NCI-H2196 (cell line): ENCODE data around the gene RADIL.

Experiments
- DNase-seq: peaks from one replicate; lab custom pipeline; 2025; ENCODE audit not compliant: unreplicated experiment; lab: John Stamatoyannopoulos, UW

The RADIL gene

DNA sequence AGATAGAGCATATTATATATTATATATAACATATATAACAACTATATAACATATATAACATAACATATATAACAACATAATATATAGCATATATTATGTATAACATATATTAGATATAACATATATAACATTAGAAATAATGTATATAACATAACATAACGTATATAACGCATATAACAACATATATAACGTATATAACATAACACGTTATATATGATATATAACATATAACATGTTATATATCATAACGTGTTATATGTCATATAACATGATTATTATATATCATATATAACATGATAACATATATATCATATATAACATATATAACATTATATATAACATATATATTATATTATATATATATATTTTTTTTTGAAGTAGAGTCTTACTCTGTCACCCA lies 104.4 kb downstream of the RADIL start:
- DNase-seq: no peak

DNA sequence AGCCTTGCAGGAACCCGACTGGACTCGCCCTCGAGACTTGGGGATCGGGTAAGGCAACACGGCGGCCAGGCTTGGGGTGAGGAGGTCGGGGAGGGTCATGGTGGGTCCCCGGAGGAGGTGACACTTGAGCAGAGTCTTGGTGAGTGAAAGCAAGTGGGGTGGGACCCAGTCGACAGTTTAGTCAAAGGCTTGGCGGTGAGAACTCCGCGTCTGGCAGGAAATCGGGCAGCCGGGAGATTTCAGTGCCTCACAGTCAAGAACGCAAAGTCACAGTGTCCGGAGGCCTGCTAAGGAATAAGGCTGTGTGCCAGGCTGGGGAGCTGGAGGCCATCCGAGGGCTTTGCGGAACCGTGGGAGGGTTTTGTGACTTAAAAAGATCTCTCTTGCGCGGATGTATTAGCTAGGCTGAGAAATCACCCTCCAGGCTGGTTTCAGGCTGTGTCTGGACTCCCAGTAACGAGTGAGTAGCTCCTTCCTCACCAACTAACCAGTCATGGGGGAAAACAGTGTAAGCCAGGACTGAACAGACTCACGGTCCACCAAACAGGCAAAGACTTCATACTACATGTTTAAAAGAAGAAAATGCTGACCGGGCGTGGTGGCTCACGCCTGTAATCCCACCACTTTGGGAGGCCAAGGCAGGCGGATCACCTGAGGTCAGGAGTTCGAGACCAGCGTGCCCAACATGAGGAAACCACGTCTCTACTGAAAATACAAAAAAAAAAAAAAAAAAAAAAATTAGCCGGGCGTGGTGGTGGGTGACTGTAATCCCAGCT lies 107.5 kb downstream of the RADIL start:
- peak; percentile 10 for DNase-seq

DNA sequence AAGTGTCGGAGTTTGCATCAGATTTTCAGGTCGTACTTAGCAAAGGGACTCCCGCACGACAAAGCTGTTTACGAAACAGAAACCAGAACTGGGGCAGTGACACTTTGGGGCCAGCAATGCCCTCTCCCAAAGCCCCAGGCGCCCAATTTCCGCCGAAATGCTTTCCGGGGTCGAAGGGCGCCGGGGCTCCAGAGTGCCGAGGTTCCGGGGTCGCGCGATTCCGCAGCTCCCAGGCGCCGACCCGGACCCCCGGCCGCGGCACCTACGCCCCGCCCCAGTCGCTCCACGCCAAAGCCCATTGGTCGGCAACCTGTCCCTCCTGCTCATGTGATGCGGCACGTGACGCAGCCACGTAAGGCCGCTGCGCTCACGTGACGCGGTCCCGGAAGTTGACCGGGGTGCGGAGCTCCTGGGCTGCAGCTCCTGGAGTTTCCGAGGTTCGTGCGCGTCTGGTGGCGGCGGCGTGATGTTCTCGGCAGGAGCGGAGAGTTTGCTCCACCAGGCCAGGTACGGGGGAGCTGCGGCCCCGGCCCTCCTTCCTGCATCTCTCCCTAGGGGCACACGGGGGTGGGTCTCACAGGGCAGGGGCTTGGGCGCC lies 108.2 kb downstream of the RADIL start, which contains the start of gene AP5Z1:
Gene AP5Z1 (plus strand): TSS at position 374 of the 598 bp plus-strand sequence. CDS start 93 bp downstream, at position 467.
- DNase-seq: peak; percentile 95

DNA sequence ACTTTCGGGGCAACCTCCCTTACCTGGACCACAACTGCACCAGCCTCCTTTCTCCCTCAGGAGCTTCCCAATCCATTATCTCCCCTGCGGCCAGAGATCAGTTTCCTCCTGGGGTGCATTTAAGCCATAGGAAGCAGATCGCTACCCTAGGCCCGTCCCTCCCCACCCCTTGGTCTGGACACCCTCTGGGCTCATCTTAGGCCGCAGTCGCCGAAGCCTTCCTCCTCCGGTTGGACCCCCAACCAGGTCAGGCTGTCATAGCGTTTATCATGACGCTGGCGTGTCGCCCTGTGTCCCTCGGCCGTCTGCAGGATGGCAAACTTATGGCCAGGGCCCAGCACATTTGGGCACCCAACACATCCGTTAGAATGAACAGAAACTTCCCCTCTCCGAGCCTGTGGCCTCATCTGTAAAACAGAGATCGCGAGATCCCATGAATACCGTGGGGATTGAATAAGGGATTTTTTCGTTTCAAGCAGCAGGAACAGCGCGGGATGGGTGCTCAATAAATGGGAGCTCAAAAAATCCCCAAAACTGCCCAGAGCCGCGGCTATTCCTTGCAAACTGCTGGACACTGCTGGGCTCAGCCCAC lies 108.8 kb downstream of the RADIL start:
- peak; percentile 52 for DNase-seq

DNA sequence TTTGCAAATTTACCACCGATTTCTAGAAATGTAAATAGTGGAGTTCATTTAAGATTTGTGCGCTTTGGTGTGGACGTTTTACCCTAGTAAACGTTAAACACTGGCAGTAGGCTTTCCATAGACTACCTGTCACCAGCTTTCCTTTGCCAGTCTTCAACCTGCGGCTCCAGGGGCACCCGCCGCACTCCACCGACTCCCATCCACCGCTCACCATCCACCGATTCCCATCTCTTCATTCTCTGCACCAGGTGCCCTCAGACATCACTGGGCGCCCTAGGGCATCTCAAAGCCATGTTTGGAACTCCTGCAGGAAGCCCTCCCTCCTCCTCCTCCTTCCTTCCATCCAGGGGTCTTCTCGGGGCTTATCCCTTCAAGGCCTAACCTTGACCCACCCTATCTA lies 109.5 kb downstream of the RADIL start:
- no peak for DNase-seq

DNA sequence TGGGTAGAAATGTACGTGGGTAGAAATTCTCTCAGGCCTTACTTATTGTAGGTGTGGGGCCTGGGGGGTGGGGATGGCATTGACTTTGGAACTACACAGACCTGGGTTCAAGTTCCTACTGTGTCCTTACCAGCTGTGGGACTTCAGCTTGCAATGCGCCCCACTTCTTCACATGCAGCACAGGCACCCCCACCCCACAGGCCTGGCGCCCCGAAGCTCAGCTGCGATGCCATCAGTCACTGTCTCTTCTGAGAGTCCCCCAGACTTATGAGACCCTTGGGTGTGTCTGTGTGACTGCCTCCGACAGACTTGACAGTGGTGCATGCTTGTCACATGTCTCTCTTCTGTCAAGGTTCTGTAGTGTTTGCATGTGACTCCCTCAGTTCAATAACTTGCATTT lies 111.2 kb downstream of the RADIL start:
- no peak for DNase-seq

DNA sequence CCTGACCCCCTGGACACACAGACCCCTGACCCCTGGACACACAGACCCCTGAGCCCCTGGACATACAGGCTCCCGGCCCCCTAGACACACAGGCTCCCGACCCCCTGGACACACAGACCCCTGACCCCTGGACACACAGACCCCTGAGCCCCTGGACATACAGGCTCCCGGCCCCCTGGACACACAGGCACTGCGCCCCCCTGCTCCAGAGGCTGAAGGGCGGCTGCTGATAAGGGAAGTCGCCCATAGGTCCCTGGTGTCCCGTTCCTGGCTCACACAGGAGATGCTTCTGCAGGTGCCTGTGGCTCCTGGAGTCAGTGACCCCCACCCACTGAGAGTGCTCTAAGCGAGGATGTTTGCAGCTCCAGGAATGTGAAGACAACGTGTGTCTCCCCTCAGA lies 111.8 kb downstream of the RADIL start:
- DNase-seq: no peak

DNA sequence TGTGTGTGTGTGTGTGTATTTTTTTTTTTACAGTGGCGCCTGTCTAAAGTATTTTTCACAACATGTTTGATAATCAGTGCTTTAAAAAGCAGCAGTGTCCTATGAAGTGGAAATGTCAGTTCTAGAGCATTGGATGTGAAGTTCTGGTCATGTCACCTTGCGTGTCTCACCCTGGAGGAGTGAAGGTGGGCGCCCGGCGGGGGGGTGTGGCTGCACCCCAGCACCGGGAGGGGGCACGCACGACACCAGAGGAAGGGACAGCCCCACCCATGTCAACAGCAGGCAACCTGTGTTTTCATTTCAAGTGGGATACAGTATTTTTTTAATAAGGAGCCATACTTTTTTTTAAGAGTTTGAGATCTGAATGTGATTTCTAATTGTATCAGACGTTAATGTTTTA lies 112.6 kb downstream of the RADIL start:
- no peak for DNase-seq

DNA sequence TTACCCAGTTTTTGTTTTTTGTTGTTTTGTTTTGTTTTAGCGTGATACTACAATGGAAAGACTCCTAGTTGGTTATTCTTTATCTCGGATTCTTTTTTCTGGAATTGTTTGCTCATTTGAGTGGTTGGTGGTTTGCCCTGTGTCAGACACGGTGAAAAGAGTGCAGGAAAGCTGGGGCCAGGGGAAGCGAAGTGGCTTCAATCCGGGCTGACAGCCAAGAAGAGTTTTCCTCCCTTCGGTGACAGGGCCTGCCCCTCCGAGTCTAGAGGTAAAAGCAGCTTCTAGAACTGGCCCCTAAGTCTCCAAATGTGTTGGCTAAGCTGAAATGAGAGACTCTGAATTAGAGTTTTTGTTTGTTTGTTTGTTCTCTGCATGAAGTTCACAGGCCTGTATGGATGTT lies 113.8 kb downstream of the RADIL start:
- DNase-seq: peak; percentile 27

DNA sequence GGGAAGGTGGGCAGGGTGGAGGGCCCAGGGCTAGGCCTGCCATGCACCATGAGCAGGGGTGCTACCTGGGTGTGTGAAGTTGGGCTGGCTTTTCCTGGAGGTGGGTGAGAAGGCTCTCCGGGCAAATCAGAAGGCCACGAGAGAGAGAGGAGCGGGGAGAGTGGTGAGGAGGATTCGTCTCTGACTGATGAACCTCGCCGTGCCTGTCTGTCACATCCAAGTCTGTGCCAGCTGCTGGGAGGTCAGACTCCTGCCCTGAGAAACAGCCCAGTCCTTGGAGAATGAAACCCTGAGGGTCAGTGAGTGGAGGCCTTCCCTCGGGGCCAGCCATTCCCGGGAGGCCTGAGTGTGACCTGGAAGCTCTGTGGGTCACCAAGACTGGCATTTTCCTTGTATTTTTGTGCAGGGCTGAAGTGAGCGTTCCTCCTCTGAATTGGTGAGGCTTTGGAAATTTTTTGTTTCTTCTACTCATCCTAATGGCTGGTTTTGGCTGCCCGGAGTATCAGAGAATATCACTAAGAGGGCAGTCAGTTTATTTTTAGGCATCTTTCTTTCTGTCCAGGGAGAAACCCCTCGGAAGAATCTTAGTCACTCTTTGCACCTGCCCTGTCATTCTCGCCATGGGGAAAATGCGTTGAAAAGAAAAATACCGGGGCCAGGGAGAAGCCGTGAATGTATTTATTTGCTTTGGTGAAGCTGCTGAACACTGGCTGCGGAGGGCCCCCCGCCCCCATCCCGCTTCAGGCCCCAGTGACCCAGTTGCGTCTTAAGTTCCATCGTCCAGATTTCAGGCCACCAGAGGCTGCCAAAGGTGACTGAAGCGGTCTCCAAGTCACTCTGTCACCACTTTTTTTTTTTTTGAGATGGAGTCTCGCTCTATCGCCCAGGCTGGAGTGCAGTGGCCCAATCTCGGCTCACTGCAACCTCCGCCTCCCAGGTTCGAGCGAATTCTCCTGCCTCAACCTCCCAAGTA lies 114.6 kb downstream of the RADIL start:
- no peak for DNase-seq

DNA sequence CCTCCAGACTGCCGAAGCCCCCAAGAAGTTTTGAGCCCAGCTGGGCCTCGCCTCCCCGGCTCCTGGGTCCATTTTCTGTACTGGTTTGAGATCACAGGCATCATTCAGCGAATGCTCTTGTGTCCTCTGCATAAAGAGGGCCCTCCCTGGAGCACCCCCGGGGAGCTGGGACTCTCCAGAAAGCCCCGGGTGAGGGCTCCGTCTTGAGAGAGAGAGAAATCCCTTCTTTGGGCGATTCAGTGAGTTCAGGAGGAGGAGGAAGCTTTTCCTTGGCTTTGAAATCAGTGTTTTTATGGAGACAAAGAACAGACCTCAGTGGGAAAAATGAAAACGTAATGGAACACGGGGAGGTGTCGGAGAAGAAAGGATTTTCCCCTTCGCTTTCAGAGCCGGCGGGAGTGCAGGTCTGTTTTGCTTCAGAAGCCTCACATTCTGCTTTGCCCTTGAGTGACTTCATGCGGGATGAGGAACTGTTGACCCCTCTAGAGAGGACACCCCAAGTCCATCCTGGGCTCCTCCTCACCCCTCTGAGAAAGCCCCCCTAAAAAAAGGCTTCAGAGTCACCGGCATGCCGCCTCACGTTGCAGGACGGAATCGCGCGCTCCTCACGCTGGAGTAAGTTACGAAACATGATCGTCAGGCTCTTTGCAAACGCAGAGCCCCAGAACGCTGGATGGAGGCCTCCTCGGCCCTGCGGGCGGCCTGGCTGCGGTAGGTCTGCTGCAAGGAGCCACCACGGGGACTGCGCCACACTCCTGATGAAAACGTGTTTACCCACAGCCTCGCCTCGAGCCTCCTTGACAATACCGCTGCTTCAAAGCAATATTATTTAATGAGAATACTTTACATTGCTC lies 116.6 kb downstream of the RADIL start:
- no peak for DNase-seq

DNA sequence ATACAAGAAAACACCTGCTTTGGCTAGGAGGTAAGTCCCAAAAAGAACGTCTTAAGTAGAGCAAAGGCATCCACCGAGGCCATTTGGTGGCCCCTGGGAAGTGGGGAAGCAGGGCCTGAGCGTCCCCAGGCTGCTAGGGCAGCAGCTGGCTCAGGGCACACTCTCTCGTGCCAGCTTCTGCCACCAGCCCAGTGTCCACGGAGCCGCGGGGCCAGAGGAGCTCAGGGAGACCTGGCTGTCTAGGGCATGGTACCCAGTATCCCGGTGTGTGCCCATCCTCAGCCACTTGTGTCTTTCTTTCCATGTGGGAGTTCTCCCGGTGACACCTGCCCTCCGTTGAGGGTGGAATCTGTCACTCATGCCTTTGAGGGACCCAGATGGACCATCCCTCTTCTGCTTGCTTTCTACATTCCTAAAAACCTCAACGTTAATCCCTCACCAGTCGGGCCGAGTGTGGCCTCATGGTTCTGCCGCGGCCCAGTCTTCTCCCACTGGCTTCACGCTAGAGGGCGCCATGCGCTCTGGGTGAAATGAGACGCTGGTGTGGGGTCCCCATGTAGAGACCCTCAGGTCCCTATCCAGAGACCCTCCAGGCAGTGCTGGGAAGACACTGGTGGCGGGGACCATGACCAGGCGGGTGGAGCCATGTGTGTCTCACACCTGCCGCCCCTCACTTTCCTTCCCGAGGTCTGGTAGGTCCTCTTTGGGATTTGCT lies 117.6 kb downstream of the RADIL start:
- DNase-seq: no peak

DNA sequence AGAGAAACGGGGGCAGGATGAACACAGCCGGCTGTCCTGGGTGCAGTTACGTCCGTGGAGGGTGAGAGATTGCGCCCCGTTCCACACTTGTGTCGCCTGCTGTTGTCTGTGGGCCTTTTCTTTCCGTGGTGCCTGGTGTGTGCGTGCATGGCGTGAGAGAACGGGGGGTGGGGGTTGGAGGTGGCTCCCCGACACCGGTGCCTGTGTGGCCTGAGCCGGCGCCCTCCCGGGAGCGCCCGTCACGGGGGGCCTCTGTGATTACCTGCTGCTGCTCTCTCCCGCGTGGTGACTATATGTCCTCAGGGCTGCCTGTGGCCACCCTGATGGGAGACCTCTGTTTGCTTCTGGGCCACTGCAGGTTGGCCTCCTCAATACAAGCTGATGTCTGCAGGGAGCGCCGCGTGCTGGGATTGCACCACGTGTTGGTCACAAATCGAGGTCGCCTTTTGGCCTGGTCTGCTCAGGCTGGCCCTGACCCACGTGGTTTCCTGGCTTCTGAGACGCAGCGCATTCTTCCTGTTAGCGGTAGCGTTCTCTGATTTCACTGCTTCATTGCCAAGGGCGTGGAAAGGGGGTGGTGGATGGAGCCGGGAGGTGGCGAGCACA lies 119.0 kb downstream of the RADIL start:
- no peak for DNase-seq

DNA sequence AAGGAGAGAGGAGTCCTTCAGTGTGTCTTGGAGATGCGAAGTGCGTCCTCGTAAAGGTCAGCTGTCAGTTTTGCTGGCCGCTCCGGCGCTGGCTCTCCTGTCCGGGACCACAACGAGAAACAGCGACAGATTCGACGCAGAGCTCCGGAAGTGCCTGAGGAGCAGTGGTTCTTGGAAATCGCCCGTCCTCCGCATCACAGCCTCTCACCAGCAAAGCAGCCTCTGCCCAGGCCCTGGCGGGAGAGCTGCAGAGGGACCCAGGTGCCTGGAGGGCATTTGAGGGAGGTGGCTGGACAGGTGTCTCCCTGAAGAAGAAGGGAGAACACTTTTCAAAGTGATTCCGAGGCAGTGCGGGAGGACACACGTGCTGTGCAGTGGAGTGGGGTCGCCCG lies 119.7 kb downstream of the RADIL start:
- no peak for DNase-seq

DNA sequence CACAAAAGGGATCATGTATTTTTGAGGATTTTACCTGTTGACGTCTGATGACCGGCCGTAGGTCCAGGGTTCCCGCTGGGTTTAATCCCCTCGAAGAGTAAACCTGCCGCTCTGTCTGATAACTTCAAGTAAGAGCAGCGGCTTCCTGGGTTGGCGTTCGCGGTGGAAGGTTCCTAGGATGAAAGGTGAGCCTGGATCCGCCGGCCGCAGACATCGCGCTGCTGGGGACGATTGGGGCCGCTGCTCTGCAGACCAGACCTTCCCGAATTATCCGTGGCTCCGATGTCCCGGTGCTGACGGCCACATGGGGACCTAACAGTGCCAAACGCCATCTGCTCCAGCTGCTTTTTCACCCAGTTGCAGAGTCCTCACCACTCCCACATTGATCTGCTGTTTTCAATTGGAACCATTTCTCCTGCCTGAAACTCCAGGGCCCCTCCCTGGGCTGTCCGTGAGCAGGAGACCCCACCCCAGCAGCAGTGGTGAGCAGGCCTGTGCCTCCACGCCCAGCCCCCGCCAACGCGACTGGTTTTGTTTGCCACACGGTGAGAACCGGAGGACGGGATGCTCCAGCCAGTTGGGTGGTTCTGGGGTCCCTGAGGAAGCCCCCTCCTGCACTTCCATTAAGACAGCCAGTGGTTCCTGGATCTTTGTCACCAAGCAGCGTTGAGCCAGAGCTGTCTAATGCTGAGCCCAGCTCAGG lies 120.3 kb downstream of the RADIL start:
- no peak for DNase-seq

DNA sequence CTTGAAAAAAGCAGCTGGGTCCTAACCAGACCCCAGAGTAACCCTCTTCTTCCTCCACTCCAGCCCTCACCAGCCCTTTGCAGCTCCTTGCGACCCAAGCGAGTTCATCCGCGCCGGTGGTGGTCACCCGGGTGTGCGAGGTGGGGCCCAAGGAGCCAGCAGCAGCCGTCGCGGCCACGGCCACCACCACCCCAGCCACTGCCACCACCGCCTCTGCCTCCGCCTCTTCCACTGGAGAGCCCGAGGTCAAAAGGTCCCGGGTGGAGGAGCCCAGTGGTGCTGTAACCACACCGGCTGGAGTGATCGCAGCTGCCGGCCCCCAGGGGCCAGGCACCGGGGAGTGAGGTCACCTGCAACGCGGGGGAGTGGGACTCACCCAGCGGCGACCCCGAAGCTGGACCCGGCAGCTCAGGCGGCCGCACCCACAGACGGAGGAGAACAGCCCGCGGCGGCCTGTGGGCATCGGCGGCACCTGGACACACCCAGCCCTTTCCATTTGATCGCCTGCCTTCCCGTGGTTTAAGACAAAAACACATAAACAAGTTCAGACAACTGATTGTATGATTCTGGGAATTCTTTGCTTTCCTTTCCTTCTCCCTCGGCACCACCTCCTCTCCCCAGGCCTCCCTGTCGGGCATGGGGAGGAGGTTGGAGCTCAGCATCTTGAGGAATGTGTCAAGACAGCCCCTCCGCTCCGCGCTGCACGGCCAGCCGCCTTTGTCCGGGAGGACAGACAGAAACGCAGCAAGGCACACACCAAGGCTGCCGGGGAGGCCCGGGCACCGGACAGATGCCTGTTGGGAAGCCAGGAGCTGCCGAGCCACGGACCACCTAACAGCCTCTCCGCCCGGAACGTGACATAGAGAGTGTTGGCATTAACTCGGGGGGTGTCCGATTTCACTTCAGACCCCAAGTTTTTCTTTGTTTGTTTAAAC lies 121.1 kb downstream of the RADIL start:
- DNase-seq: no peak

DNA sequence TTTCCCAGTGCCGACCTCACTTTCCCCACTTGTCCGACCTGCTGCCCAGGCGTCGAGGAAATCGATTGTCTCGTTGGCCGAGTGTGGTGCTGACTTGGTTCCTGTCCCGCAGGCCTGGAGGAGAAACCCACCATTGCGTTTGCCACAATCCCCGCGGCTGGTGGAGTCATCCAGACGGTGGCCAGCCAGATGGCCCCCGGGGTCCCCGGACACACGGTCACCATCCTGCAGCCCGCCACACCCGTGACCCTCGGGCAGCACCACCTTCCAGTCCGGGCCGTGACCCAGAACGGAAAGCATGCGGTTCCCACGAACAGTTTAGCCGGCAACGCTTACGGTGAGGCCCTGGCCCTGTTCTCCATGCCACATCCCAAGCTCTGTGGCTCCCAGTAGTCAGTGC lies 122.6 kb downstream of the RADIL start:
- DNase-seq: no peak

DNA sequence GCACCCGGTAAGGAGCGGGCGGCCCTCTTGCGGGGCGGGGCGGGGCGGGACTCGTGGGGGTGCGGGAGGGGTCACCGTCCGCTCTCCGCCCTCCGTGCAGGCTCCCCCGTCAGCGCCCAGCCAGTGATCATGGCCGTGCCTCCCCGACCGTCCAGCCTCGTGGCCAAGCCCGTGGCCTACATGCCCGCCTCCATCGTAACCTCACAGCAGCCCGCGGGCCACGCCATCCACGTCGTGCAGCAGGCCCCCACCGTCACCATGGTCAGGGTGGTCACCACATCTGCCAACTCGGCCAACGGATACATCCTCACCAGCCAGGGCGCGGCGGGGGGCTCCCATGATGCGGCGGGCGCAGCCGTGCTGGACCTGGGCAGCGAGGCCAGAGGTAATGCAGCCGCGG lies 124.3 kb downstream of the RADIL start:
- no peak for DNase-seq
